Measurements from ENCODE around the gene FAM53A.

The FAM53A gene

GRCh38 chr4:1652088-1652487, 32.0 kb downstream of the FAM53A start:
- no peak for TF ChIP-seq CTCF (IDR thresholded peaks at IDR 0.05)
- no peak overlapping the region for H3K4me3 Mint-ChIP-seq
- no peak for DNase-seq
- H3K9me3 Mint-ChIP-seq = no peaks in the 10 kb centered on the region
- H3K36me3 Mint-ChIP-seq (ENCODE audit: low read depth) = peaks cover 4% of the 10 kb centered on the region
- no peak overlapping the region for H3K27ac Mint-ChIP-seq
- peaks cover 10% of the 10 kb centered on the region for H3K4me1 Mint-ChIP-seq
- H3K27me3 Mint-ChIP-seq (ENCODE audit: low read depth, poor library complexity) = peaks cover 17% of the 10 kb centered on the region

- peaks cover 4% of the 10 kb centered on the region for H3K36me3 Mint-ChIP-seq (ENCODE audit: low read depth)
- H3K27me3 Mint-ChIP-seq (ENCODE audit: low read depth, poor library complexity) = peaks cover 17% of the 10 kb centered on the region
- H3K9me3 Mint-ChIP-seq = no peaks in the 10 kb centered on the region
- H3K4me1 Mint-ChIP-seq = peaks cover 10% of the 10 kb centered on the region
- TF ChIP-seq CTCF (IDR thresholded peaks at IDR 0.05) = no peak
- no peak for DNase-seq
- H3K27ac Mint-ChIP-seq = no peak overlapping the region
- H3K4me3 Mint-ChIP-seq = no peak overlapping the region
Measured at GRCh38 chr4:1651609-1652008, 32.5 kb downstream of the FAM53A start.

GRCh38 chr4:1648962-1649361, 35.2 kb downstream of the FAM53A start:
- H3K36me3 Mint-ChIP-seq (ENCODE audit: low read depth) = peaks cover 4% of the 10 kb centered on the region
- TF ChIP-seq CTCF (IDR thresholded peaks at IDR 0.05) = no peak
- peaks cover 17% of the 10 kb centered on the region for H3K27me3 Mint-ChIP-seq (ENCODE audit: low read depth, poor library complexity)
- peaks cover 17% of the 10 kb centered on the region for H3K4me1 Mint-ChIP-seq
- no peak overlapping the region for H3K27ac Mint-ChIP-seq
- H3K9me3 Mint-ChIP-seq = no peaks in the 10 kb centered on the region
- no peak overlapping the region for H3K4me3 Mint-ChIP-seq
- DNase-seq = no peak

GRCh38 chr4:1647432-1647831, 36.7 kb downstream of the FAM53A start:
- no peak for TF ChIP-seq CTCF (IDR thresholded peaks at IDR 0.05)
- Mint-ChIP-seq H3K36me3 (ENCODE audit: low read depth) (peaks cover 4% of the 10 kb centered on the region), H3K27ac (no peak overlapping the region), H3K9me3 (no peaks in the 10 kb centered on the region), H3K4me3 (no peak overlapping the region), H3K4me1 (peaks cover 16% of the 10 kb centered on the region), H3K27me3 (ENCODE audit: low read depth, poor library complexity) (peaks cover 21% of the 10 kb centered on the region)
- no peak for DNase-seq

- DNase-seq = no peak
- Mint-ChIP-seq H3K9me3 (no peaks in the 10 kb centered on the region), H3K4me1 (peaks cover 16% of the 10 kb centered on the region), H3K36me3 (ENCODE audit: low read depth) (peaks cover 4% of the 10 kb centered on the region), H3K27ac (no peak overlapping the region), H3K4me3 (no peak overlapping the region), H3K27me3 (ENCODE audit: low read depth, poor library complexity) (peaks cover 25% of the 10 kb centered on the region)
- TF ChIP-seq CTCF (IDR thresholded peaks at IDR 0.05) = no peak
Measured at GRCh38 chr4:1646690-1647089, 37.4 kb downstream of the FAM53A start.

GRCh38 chr4:1644891-1645657, 39.0 kb downstream of the FAM53A start:
- DNase-seq = peak; percentile 53
- H3K4me1 Mint-ChIP-seq = peaks cover 16% of the 10 kb centered on the region
- peaks cover 1% of the 10 kb centered on the region for H3K36me3 Mint-ChIP-seq (ENCODE audit: low read depth)
- H3K27ac Mint-ChIP-seq = no peak overlapping the region
- no peaks in the 10 kb centered on the region for H3K9me3 Mint-ChIP-seq
- peaks cover 23% of the 10 kb centered on the region for H3K27me3 Mint-ChIP-seq (ENCODE audit: low read depth, poor library complexity)
- H3K4me3 Mint-ChIP-seq = peak overlapping the region; percentile 58
- no peak for TF ChIP-seq CTCF (IDR thresholded peaks at IDR 0.05)

Data from nephron progenitor cell (in vitro differentiated cells).